Muscle layer of duodenum (tissue), 2 donors: ENCODE measurements around the gene ZBTB25.

Experiments used
- H3K27ac ChIP-seq: one replicate; pipeline ENCODE4 v1.7.0; 2013; ENCODE audit warnings: mild to moderate bottlenecking, low read length
- H3K27me3 ChIP-seq: one replicate; pipeline ENCODE4 v1.7.0; 2013; ENCODE audit warnings: low read depth, mild to moderate bottlenecking, control low read depth, low read length
- H3K36me3 ChIP-seq, 2 donors: one replicate each; pipeline ENCODE4 v1.7.0; 2013; ENCODE audit warnings: low read length in 2 of 2, control low read depth in 1 of 2, mild to moderate bottlenecking in 1 of 2; ENCODE audit not compliant: insufficient read depth in 2 of 2, control insufficient read depth in 1 of 2
- H3K4me1 ChIP-seq, 2 donors: one replicate each; pipeline ENCODE4 v1.7.0; 2013; ENCODE audit warnings: low read length in 2 of 2, mild to moderate bottlenecking in 2 of 2, control low read depth in 1 of 2, moderate library complexity in 1 of 2; ENCODE audit not compliant: insufficient read depth in 2 of 2, control insufficient read depth in 1 of 2
- H3K4me3 ChIP-seq, 2 donors: one replicate each; pipeline ENCODE4 v1.7.0; 2013; ENCODE audit warnings: low read length in 2 of 2, low read depth in 1 of 2, mild to moderate bottlenecking in 1 of 2
- H3K9me3 ChIP-seq, 2 donors: one replicate each; pipeline ENCODE4 v1.7.0; 2013; ENCODE audit warnings: low read length in 2 of 2, control low read depth in 1 of 2, mild to moderate bottlenecking in 1 of 2; ENCODE audit not compliant: control insufficient read depth in 1 of 2
- donor health status: healthy.

ZBTB25 gene

GRCh38 chr14:64467566-64467965 is 36.1 kb downstream of the ZBTB25 start:
- Histone ChIP-seq H3K4me3 (no peak overlapping the region), H3K9me3 (no peaks in the 10 kb centered on the region), H3K4me1 (peaks cover 0 to 14% of the 10 kb centered on the region in 2 donors), H3K36me3 (no peaks in the 10 kb centered on the region), H3K27ac (no peak overlapping the region), H3K27me3 (no peaks in the 10 kb centered on the region)

- H3K4me1 ChIP-seq = peaks cover 0 to 14% of the 10 kb centered on the region in 2 donors
- H3K9me3 ChIP-seq = no peaks in the 10 kb centered on the region
- no peaks in the 10 kb centered on the region for H3K36me3 ChIP-seq
- H3K4me3 ChIP-seq = no peak overlapping the region
- H3K27ac ChIP-seq = no peak overlapping the region
- H3K27me3 ChIP-seq = no peaks in the 10 kb centered on the region
Measured at GRCh38 chr14:64467101-64467500, 36.5 kb downstream of the ZBTB25 start.

- Histone ChIP-seq H3K4me1 (peaks cover 0 to 14% of the 10 kb centered on the region in 2 donors), H3K27me3 (no peaks in the 10 kb centered on the region), H3K27ac (no peak overlapping the region), H3K9me3 (no peaks in the 10 kb centered on the region), H3K4me3 (peak overlapping the region; percentile 67 to 96), H3K36me3 (no peaks in the 10 kb centered on the region)
Measured at GRCh38 chr14:64465831-64466554, 37.6 kb downstream of the ZBTB25 start.

GRCh38 chr14:64465191-64465822 is 38.3 kb downstream of the ZBTB25 start, which contains the start of gene AKAP5:
TSS of gene AKAP5 (plus strand) at chr14:64465499. CDS start at chr14:64468395, 2,896 bp downstream.
- H3K4me3 ChIP-seq = peak within 1 kb of the TSS; percentile 67 to 96
- no peaks in the 10 kb centered on the region for H3K27me3 ChIP-seq
- H3K27ac ChIP-seq = no peak within 1 kb of the TSS
- H3K36me3 ChIP-seq = no peaks in the 10 kb centered on the region
- peaks cover 0 to 14% of the 10 kb centered on the region in 2 donors for H3K4me1 ChIP-seq
- no peaks in the 10 kb centered on the region for H3K9me3 ChIP-seq

GRCh38 chr14:64464651-64465050 is 39.0 kb downstream of the ZBTB25 start:
- Histone ChIP-seq H3K4me3 (peak overlapping the region; percentile 66 to 96), H3K9me3 (no peaks in the 10 kb centered on the region), H3K4me1 (peaks cover 0 to 14% of the 10 kb centered on the region in 2 donors), H3K27me3 (no peaks in the 10 kb centered on the region), H3K27ac (no peak overlapping the region), H3K36me3 (no peaks in the 10 kb centered on the region)

GRCh38 chr14:64463873-64464272 is 39.8 kb downstream of the ZBTB25 start:
- Histone ChIP-seq H3K27ac (no peak overlapping the region), H3K27me3 (no peaks in the 10 kb centered on the region), H3K4me3 (no peak overlapping the region), H3K36me3 (no peaks in the 10 kb centered on the region), H3K4me1 (peaks cover 0 to 14% of the 10 kb centered on the region in 2 donors), H3K9me3 (no peaks in the 10 kb centered on the region)

- H3K9me3 ChIP-seq = no peaks in the 10 kb centered on the region
- H3K4me1 ChIP-seq = peaks cover 0 to 14% of the 10 kb centered on the region in 2 donors
- H3K27ac ChIP-seq = no peak overlapping the region
- H3K4me3 ChIP-seq = no peak overlapping the region
- H3K27me3 ChIP-seq = no peaks in the 10 kb centered on the region
- no peaks in the 10 kb centered on the region for H3K36me3 ChIP-seq
Measured at GRCh38 chr14:64463195-64463594, 40.4 kb downstream of the ZBTB25 start.

GRCh38 chr14:64461221-64461620 is 42.4 kb downstream of the ZBTB25 start:
- Histone ChIP-seq H3K4me3 (no peak overlapping the region), H3K36me3 (no peaks in the 10 kb centered on the region), H3K27me3 (no peaks in the 10 kb centered on the region), H3K9me3 (no peaks in the 10 kb centered on the region), H3K27ac (no peak overlapping the region), H3K4me1 (peaks cover 0 to 11% of the 10 kb centered on the region in 2 donors)

GRCh38 chr14:64459405-64460136 is 44.1 kb downstream of the ZBTB25 start:
- no peak overlapping the region for H3K4me3 ChIP-seq
- H3K36me3 ChIP-seq = peaks cover 12 to 13% of the 10 kb centered on the region in 2 donors
- no peaks in the 10 kb centered on the region for H3K9me3 ChIP-seq
- H3K27me3 ChIP-seq = no peaks in the 10 kb centered on the region
- H3K4me1 ChIP-seq = peaks cover 0 to 3% of the 10 kb centered on the region in 2 donors
- no peak overlapping the region for H3K27ac ChIP-seq

GRCh38 chr14:64454671-64455070 is 49.0 kb downstream of the ZBTB25 start:
- no peak overlapping the region for H3K4me3 ChIP-seq
- peaks cover 24 to 32% of the 10 kb centered on the region in 2 donors for H3K36me3 ChIP-seq

GRCh38 chr14:64450255-64450654 is 53.4 kb downstream of the ZBTB25 start:
- H3K4me1 ChIP-seq = peaks cover 0 to 4% of the 10 kb centered on the region in 2 donors
- no peaks in the 10 kb centered on the region for H3K9me3 ChIP-seq
- no peaks in the 10 kb centered on the region for H3K27me3 ChIP-seq
- H3K36me3 ChIP-seq = peaks cover 31 to 37% of the 10 kb centered on the region in 2 donors
- no peak overlapping the region for H3K27ac ChIP-seq
- no peak overlapping the region for H3K4me3 ChIP-seq

More at GRCh38 chr14:64454671-64455070, 49.0 kb downstream of the ZBTB25 start:
- H3K27ac ChIP-seq = no peak overlapping the region
- H3K4me1 ChIP-seq = no peaks in the 10 kb centered on the region
- H3K27me3 ChIP-seq = no peaks in the 10 kb centered on the region
- H3K9me3 ChIP-seq = no peaks in the 10 kb centered on the region
